Cardiac muscle cell (in vitro differentiated cells and primary cell): ENCODE data around the gene CEACAM19. TPM values are rescaled to one million over a fixed set of nuclear protein-coding genes. Genes with fewer than 3 reads are reported as not detected.
"Not testable (repeated sequence)": the region's sequence is repeated elsewhere in the genome, so short reads cannot be mapped to it uniquely, and the experiment has no call there.

Experiments used
- DNase-seq, 2 donors: peaks; one replicate each; pipeline versions ENCODE4 v3.0.0 to v3.0.0-alpha.2; 2010 to 2017; ENCODE audit warnings: low read depth in 1 of 2, low spot score in 1 of 2
- H3K27ac ChIP-seq: fragments of 200-600 bp; sonication (generic); 2 replicates; pipeline ENCODE4 v1.5.1; 2016
- H3K27me3 ChIP-seq: fragments of 200-600 bp; sonication (generic); 2 replicates; pipeline ENCODE4 v1.6.0; 2016; ENCODE audit warnings: control low read depth
- H3K36me3 ChIP-seq: fragments of 200-600 bp; sonication (generic); 2 replicates; pipeline ENCODE4 v1.5.1; 2016; ENCODE audit warnings: control low read depth
- H3K4me1 ChIP-seq: fragments of 200-600 bp; sonication (generic); 2 replicates; pipeline ENCODE4 v1.8.1; 2017; ENCODE audit warnings: low read depth, mild to moderate bottlenecking, mixed run types
- H3K4me3 ChIP-seq: fragments of 200-600 bp; sonication (generic); 2 replicates; pipeline ENCODE4 v1.5.1; 2016; ENCODE audit warnings: mild to moderate bottlenecking
- H3K9me3 ChIP-seq: fragments of 200-600 bp; sonication (generic); 2 replicates; pipeline ENCODE4 v1.5.1; 2017; ENCODE audit warnings: low read depth, mild to moderate bottlenecking, control low read depth
- polyA plus RNA-seq: library from polyadenylated mRNA; unstranded; fragments of >200 nt; fragmentation: Nextera tagmentation; extraction: Ambion mirVana; gene quantifications from 2 replicates; pipeline ENCODE4 v1.2.1, GENCODE V29; 2016
- total RNA-seq: library from RNA; depleted of rRNA; stranded (reverse); fragments of >200 nt; gene quantifications from 2 replicates; pipeline ENCODE4 v1.2.3, GENCODE V29; 2016
- TF ChIP-seq, protein P1 (sequence below): IDR thresholded peaks from 2 replicates; pipeline ENCODE4 v1.5.1; 2012; ENCODE audit warnings: low read depth, mild to moderate bottlenecking, low read length

CEACAM19 gene
- total and polyA plus RNA-seq, 2 experiments from 2014 or later, result 4.3 to 8.4 TPM

DNA sequence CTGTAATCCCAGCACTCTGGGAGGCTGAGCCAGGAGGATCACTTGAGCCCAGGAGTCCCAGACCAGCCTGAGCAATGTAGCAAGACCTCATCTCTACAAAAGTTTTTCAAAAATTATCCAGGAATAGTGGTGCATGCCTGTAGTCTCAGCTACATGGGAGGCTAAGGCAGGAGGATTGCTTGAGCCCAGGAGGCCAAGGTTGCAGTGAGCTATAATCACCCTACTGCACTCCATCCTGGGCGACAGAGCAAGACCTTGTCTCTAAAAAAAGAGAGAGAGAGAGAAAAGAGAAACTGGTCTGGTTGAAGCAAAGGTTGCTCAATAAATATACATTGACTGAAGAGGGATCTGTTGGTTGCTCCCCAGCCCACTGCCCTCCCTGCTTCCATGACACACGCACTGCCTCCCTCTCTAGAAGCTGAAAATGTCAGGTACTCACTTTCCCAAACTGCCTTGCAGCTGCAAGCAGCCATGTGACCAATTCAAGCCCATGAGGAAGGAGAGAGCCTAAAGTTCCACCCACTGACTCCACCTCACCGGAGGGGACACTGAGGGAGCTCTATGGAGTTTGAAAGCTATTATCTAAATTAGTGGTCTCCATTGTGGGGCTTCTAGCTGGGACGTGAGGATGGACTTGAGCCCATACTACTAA lies 41.7 kb downstream of the CEACAM19 start:
- no peak for DNase-seq
- H3K27me3 ChIP-seq, result no peaks in the 10 kb centered on the region
- H3K27ac ChIP-seq, result no peak overlapping the region
- H3K4me3 ChIP-seq, result no peak overlapping the region
- H3K4me1 ChIP-seq, result peaks cover 6% of the 10 kb centered on the region
- TF ChIP-seq, protein P1, sequence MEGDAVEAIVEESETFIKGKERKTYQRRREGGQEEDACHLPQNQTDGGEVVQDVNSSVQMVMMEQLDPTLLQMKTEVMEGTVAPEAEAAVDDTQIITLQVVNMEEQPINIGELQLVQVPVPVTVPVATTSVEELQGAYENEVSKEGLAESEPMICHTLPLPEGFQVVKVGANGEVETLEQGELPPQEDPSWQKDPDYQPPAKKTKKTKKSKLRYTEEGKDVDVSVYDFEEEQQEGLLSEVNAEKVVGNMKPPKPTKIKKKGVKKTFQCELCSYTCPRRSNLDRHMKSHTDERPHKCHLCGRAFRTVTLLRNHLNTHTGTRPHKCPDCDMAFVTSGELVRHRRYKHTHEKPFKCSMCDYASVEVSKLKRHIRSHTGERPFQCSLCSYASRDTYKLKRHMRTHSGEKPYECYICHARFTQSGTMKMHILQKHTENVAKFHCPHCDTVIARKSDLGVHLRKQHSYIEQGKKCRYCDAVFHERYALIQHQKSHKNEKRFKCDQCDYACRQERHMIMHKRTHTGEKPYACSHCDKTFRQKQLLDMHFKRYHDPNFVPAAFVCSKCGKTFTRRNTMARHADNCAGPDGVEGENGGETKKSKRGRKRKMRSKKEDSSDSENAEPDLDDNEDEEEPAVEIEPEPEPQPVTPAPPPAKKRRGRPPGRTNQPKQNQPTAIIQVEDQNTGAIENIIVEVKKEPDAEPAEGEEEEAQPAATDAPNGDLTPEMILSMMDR, result no peak
- H3K36me3 ChIP-seq, result no peaks in the 10 kb centered on the region
- no peaks in the 10 kb centered on the region for H3K9me3 ChIP-seq

DNA sequence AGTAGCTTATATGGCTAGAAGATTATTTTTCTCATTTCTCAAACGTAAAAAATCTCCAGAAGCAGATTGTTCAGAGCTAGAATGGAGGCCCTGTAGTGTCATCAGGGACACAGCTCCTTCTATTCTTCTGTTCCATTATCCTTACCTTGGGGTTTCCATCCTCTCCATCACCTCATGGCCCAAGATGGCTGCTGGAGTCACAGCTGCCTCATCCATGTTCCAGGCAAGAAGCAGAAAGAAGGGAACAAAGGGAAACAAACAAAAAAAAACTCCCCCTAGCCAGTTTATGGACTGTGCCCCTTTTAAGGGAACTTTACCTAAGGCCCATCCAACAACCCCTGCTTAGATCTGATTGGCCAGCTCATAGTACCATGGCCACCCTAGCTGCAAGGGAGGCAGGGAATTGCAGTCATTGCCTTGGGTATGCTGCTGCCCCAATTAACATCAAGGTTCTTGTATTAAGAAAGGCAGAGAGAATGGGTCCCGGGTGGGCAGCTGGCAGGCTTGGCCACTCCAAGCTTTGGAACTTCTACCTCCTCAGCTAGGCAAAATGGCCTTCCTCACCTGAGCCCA lies 43.4 kb downstream of the CEACAM19 start:
- H3K4me3 ChIP-seq, result no peak overlapping the region
- DNase-seq, result no peak
- no peaks in the 10 kb centered on the region for H3K27me3 ChIP-seq
- H3K9me3 ChIP-seq, result no peaks in the 10 kb centered on the region
- TF ChIP-seq, protein P1, result no peak
- H3K27ac ChIP-seq, result no peak overlapping the region
- H3K36me3 ChIP-seq, result no peaks in the 10 kb centered on the region
- H3K4me1 ChIP-seq, result peaks cover 18% of the 10 kb centered on the region

- H3K4me3 ChIP-seq, result no peak overlapping the region
- DNase-seq, result no peak
- peaks cover 18% of the 10 kb centered on the region for H3K4me1 ChIP-seq
- no peaks in the 10 kb centered on the region for H3K27me3 ChIP-seq
- no peaks in the 10 kb centered on the region for H3K36me3 ChIP-seq
- no peaks in the 10 kb centered on the region for H3K9me3 ChIP-seq
- TF ChIP-seq, protein P1, result no peak
- no peak overlapping the region for H3K27ac ChIP-seq
These were observed 46.3 kb downstream of the CEACAM19 start for GRCh38 chr19:44717603-44718002.

GRCh38 chr19:44718441-44719261 lies 47.4 kb downstream of the CEACAM19 start:
- H3K4me1 ChIP-seq, result peaks cover 18% of the 10 kb centered on the region
- TF ChIP-seq, protein P1, result no peak
- H3K36me3 ChIP-seq, result no peaks in the 10 kb centered on the region
- peak; percentile 89 to 93 for DNase-seq
- H3K27ac ChIP-seq, result peak overlapping the region; percentile 94
- no peaks in the 10 kb centered on the region for H3K9me3 ChIP-seq
- H3K27me3 ChIP-seq, result no peaks in the 10 kb centered on the region
- H3K4me3 ChIP-seq, result peak overlapping the region; percentile 15

GRCh38 chr19:44719262-44719701 lies 48.0 kb downstream of the CEACAM19 start:
- no peak for DNase-seq

DNA sequence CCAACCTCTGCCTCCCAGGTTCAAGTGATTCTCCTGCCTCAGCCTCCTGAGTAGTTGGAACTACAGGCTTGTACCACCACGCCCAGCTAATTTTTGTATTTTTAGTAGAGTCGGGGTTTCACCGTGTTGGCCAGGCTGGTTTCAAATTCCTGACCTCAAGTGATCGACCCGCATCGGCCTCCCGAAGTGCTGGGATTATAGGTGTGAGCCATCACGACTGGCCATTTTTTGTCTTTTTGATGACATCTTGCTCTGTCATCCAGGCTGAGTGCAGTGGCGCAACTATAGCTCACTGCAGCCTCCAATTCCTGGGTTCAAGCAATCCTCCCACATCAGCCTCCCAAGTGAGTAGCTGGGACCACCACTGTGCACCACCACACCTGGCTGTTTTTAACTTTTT lies 49.1 kb downstream of the CEACAM19 start:
- H3K4me3 ChIP-seq, DNase-seq, H3K9me3 ChIP-seq, H3K27ac ChIP-seq, H3K36me3 ChIP-seq, H3K27me3 ChIP-seq: not testable (repeated sequence)
- peaks cover 18% of the 10 kb centered on the region for H3K4me1 ChIP-seq

More at GRCh38 chr19:44719262-44719701, 48.0 kb downstream of the CEACAM19 start:
- TF ChIP-seq, protein P1, result no peak
- H3K9me3 ChIP-seq, result no peaks in the 10 kb centered on the region
- H3K27ac ChIP-seq, result peak overlapping the region; percentile 94
- H3K4me3 ChIP-seq, result no peak overlapping the region
- H3K4me1 ChIP-seq, result peaks cover 18% of the 10 kb centered on the region
- no peaks in the 10 kb centered on the region for H3K36me3 ChIP-seq
- H3K27me3 ChIP-seq, result no peaks in the 10 kb centered on the region
